RWPE2 (cell line): ENCODE data around the gene MMD.

ENCODE experiments used
- ATAC-seq: fragments of 200-7000 bp; cut with Tn5 transposase; 3 replicates; pipeline ENCODE4 v1.9.1; 2021; ENCODE audit warnings: low read depth
- DNase-seq: peaks from one replicate; pipeline ENCODE4 v3.0.0-alpha.2; 2020; ENCODE audit warnings: low spot score
- H3K27ac ChIP-seq: fragments of 450-650 bp; 2 replicates; pipeline ENCODE4 v1.5.1; 2017; ENCODE audit warnings: mild to moderate bottlenecking; ENCODE audit not compliant: poor library complexity, severe bottlenecking
- H3K27me3 ChIP-seq: fragments of 250-450 bp; sonication (Bioruptor Pico); 2 replicates; pipeline ENCODE4 v1.5.1; 2021; ENCODE audit warnings: mild to moderate bottlenecking, moderate library complexity; ENCODE audit not compliant: insufficient read depth, poor library complexity, severe bottlenecking
- H3K36me3 ChIP-seq: fragments of 250-450 bp; sonication (Bioruptor Pico); 2 replicates; pipeline ENCODE4 v1.5.1; 2020; ENCODE audit warnings: low read depth, mild to moderate bottlenecking, moderate library complexity
- H3K4me1 ChIP-seq: fragments of 250-450 bp; sonication (Bioruptor Pico); 2 replicates; pipeline ENCODE4 v1.5.1; 2021; ENCODE audit warnings: mild to moderate bottlenecking, moderate library complexity; ENCODE audit not compliant: insufficient read depth, poor library complexity, severe bottlenecking
- H3K4me3 ChIP-seq: fragments of 250-450 bp; sonication (Bioruptor Pico); 2 replicates; pipeline ENCODE4 v1.5.1; 2021; ENCODE audit warnings: mild to moderate bottlenecking, moderate library complexity; ENCODE audit not compliant: severe bottlenecking
- H3K9me3 ChIP-seq: fragments of 250-450 bp; sonication (Bioruptor Pico); 2 replicates; pipeline ENCODE4 v1.5.1; 2021; ENCODE audit warnings: mild to moderate bottlenecking, moderate library complexity; ENCODE audit not compliant: severe bottlenecking
- CTCF ChIP-seq: fragments of 450-650 bp; IDR thresholded peaks from one replicate; pipeline ENCODE4 v1.5.1; 2017; ENCODE audit warnings: mild to moderate bottlenecking, moderate library complexity; ENCODE audit not compliant: poor library complexity, severe bottlenecking

Gene MMD

DNA sequence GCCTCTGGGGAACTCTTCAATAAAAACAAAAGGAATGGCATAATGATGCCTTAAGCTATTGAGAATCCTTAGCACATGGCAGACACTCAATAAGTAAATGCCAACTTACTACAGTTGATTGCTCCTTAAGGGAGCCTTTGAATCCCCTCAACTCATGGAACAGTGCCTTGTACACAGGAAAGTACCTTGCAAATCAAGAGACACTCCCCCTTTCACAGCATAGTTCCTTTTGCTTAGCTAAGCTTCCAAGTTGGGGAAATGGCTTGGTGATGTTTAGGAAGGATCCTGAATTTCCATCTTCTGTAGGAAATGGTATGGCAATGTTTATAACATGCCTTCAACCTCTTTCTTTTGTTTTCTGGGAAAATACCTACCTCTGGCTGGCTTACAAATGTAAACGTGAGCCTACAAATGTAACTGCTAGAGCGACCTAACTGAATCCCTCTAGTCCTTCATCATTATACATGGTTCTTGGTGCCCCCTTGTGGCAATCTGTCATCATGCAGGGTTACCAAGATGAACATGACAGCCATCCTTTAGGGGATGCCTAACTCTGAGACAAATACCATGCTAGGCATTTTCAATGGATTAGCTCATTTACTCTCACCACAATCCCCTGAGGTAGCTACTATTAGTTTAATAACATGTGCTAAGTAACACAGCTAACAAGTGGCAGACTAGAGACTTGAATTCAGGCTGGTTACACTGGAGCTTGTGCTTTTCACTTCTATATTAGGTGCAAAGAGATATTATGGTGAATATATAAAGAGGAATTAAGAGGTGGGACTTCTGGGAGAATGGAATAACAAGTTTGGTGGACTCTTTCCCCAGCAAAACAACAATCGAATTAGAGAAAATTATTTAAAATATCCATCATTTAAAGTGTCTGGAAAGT lies 65.0 kb downstream of the MMD start:
- ATAC-seq (peak; percentile 82; the same call in 2 of the 3 replicates), DNase-seq (no peak)
- H3K4me3 ChIP-seq: no peak overlapping the region
- H3K9me3 ChIP-seq: peaks cover 4% of the 10 kb centered on the region
- no peaks in the 10 kb centered on the region for H3K36me3 ChIP-seq
- H3K27me3 ChIP-seq: no peaks in the 10 kb centered on the region
- TF ChIP-seq CTCF: peak; percentile 82
- H3K27ac ChIP-seq: no peak overlapping the region
- H3K4me1 ChIP-seq: no peaks in the 10 kb centered on the region

DNA sequence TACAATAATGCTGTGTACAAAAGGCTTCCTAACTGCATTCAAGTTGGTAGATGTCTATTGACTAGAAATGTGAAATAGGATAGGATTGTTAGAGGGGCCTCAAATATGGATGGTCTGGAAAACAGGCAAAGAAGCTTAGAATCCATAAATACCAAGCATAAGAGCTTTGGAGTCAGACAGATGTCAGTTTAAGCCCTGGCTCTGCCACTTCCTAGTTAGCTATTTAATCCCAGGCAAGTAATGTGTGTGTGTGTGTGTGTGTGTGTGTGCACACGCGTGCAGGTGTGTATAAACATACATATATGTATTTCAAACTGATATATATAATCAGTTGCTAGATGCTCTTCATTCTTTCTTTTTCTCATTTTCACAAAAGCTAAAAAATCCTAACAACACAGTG lies 66.7 kb downstream of the MMD start:
- ATAC-seq (no peak), DNase-seq (no peak)
- Histone ChIP-seq H3K9me3 (peaks cover 4% of the 10 kb centered on the region), H3K36me3 (no peaks in the 10 kb centered on the region), H3K27me3 (no peaks in the 10 kb centered on the region), H3K4me3 (no peak overlapping the region), H3K4me1 (no peaks in the 10 kb centered on the region), H3K27ac (no peak overlapping the region)
- TF ChIP-seq CTCF: no peak

GRCh38 chr17:55354010-55354409 lies 67.6 kb downstream of the MMD start:
- Histone ChIP-seq H3K9me3 (peaks cover 4% of the 10 kb centered on the region), H3K4me3 (no peak overlapping the region), H3K36me3 (no peaks in the 10 kb centered on the region), H3K27me3 (no peaks in the 10 kb centered on the region), H3K27ac (no peak overlapping the region), H3K4me1 (no peaks in the 10 kb centered on the region)
- no peak for ATAC-seq
- no peak for TF ChIP-seq CTCF
- no peak for DNase-seq

GRCh38 chr17:55351226-55351625 lies 70.4 kb downstream of the MMD start:
- ATAC-seq: no peak
- H3K27ac ChIP-seq: no peak overlapping the region
- H3K4me3 ChIP-seq: no peak overlapping the region
- H3K9me3 ChIP-seq: peaks cover 4% of the 10 kb centered on the region
- no peaks in the 10 kb centered on the region for H3K27me3 ChIP-seq
- no peak for DNase-seq
- H3K36me3 ChIP-seq: no peaks in the 10 kb centered on the region
- no peak for TF ChIP-seq CTCF
- no peaks in the 10 kb centered on the region for H3K4me1 ChIP-seq

DNA sequence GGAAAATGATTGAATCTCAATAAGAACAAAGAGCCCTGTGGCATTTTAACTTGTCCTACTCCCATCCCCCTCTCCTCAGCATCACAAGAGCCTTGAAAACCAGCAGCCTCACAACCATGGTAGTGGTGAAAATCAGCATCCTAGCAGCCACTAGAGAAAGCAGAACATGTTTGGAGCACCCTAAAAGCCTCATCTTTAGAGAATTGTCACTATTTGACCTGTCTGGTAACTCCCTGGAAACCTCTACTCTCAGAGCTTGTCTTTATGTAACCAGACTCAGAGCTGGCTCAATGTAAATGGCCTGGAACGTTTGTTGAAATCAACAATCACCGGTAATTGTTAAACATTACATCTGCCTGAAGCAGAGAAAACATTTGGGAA lies 70.8 kb downstream of the MMD start:
- TF ChIP-seq CTCF: no peak
- DNase-seq (no peak), ATAC-seq (no peak)
- no peak overlapping the region for H3K4me3 ChIP-seq
- H3K27ac ChIP-seq: no peak overlapping the region
- H3K4me1 ChIP-seq: no peaks in the 10 kb centered on the region
- no peaks in the 10 kb centered on the region for H3K36me3 ChIP-seq
- H3K27me3 ChIP-seq: no peaks in the 10 kb centered on the region
- H3K9me3 ChIP-seq: peaks cover 4% of the 10 kb centered on the region
